Fibroblast of lung (primary cell): Measurements from ENCODE around the gene PMFBP1.

ENCODE experiments used
- CTCF ChIP-seq, 2 donors: IDR thresholded peaks in 1 of 2; conservative IDR thresholded peaks in 1 of 2; 1 replicate in 1 of 2; 2 replicates in 1 of 2; pipeline ENCODE4 v1.5.1; 2011 to 2012; ENCODE audit warnings: low read length in 2 of 2, control low read depth in 1 of 2, inconsistent platforms in 1 of 2, low read depth in 1 of 2, mild to moderate bottlenecking in 1 of 2
- EZH2 ChIP-seq: IDR thresholded peaks from 2 replicates; pipeline ENCODE4 v1.5.1; 2012; ENCODE audit warnings: low read length, control low read depth, mild to moderate bottlenecking; ENCODE audit errors: missing control alignments

GRCh38 chr16:72098936-72099335, 73.0 kb downstream of the PMFBP1 start:
- TF ChIP-seq CTCF (conservative IDR thresholded peaks at IDR 0.05 in 1 of 2, IDR thresholded peaks at IDR 0.05 in 1 of 2; ENCODE audit: low read depth in 1 of 2, low read length in 2 of 2) = no peak
- no peak for TF ChIP-seq EZH2
